HG03066 (cell line): ENCODE measurements around the gene SPRR2B.
"Not testable (repeated sequence)": the region's sequence is repeated elsewhere in the genome, so short reads cannot be mapped to it uniquely, and the experiment has no call there.

Experiments
- ATAC-seq: cut with Tn5 transposase; IDR thresholded peaks from one replicate; pipeline ENCODE4 v1.9.1; 2021; ENCODE audit warnings: low read depth; ENCODE audit not compliant: unreplicated experiment

SPRR2B gene

GRCh38 chr1:153035211-153035610 is 36.2 kb downstream of the SPRR2B start:
- ATAC-seq, result no peak

- no peak for ATAC-seq
These were observed 38.6 kb downstream of the SPRR2B start for GRCh38 chr1:153032677-153033308.

GRCh38 chr1:153032073-153032472 is 39.3 kb downstream of the SPRR2B start:
- no peak for ATAC-seq

- no peak for ATAC-seq
These were observed 40.5 kb downstream of the SPRR2B start, which contains the start of gene SPRR1B for GRCh38 chr1:153030895-153031294. Gene SPRR1B, plus strand, starts transcription at chr1:153031203. Its CDS starts 1,143 bp downstream, at chr1:153032346.

GRCh38 chr1:153028766-153029165 is 42.6 kb downstream of the SPRR2B start:
- no peak for ATAC-seq

DNA sequence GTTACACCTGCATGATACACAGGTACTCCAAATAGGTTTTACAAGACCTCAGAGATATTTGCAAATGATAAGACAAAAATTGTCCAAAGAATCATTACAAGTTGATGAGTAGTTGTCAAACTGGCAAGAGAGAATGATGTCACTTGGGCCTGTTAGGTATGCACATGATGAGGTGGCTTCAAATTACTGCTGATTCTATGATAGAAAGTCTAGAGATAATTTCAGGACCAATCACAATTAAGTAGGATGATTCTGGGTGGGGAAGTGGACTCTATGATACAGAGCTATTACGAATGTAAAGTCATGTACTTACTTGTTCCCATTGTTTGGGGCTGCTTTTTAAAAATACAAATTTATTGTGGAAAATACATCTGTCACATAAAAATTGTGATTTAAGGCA is 45.6 kb downstream of the SPRR2B start:
- no peak for ATAC-seq

- no peak for ATAC-seq
These were observed 47.0 kb downstream of the SPRR2B start for GRCh38 chr1:153024413-153024812.

DNA sequence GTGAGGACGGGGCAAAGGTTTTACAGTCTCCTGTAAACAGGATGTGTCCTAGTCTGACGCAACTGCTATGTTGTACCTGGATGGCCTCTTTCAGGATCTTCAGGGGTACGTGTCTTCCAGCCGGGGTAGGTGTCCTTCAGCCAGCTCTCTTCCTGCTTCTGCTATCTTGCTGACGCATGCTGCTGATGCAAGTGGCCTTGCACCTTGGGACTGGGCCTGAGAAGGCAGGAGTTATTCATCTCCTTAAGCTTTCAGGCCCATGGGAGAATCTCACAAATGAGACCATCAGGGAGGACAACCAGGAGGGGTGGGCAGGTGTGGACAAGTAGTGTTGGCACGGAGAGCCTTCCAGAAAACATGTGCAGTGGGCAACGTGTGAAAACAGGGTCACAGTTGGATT is 48.3 kb downstream of the SPRR2B start:
- ATAC-seq, result no peak

- ATAC-seq, result not testable (repeated sequence)
These were observed 49.1 kb downstream of the SPRR2B start for GRCh38 chr1:153022340-153022739.

- ATAC-seq, result not testable (repeated sequence)
These were observed 49.6 kb downstream of the SPRR2B start for GRCh38 chr1:153021829-153022228.
